CMK (cell line): Measurements from ENCODE around the gene LEF1.

Experiments used
- DNase-seq: peaks from one replicate; pipeline ENCODE4 v3.0.0-alpha.2; 2010; ENCODE audit warnings: low read depth

Gene LEF1

GRCh38 chr4:108110450-108110849 is 58.3 kb downstream of the LEF1 start:
- no peak for DNase-seq

DNA sequence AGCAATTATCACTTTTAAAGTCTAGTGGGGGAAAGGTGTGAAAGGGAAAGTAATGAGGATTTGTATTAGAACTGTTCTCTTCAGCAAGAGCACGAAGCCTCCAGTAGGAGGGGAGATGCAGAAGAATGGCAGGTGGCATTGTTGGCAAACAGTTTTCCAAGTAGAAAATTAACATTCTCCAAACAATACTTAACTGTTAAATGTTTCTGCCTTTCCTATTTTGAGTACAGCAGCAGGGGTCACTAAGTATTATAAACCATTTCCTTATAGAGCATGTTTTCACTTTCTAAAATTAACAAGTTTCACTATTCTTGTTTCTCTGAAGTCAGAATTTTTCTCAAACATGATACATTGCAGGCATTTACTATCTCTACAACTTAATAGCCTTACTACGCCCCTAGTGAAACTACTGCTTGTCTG is 58.7 kb downstream of the LEF1 start:
- no peak for DNase-seq

GRCh38 chr4:108109111-108109510 is 59.6 kb downstream of the LEF1 start:
- DNase-seq = no peak

DNA sequence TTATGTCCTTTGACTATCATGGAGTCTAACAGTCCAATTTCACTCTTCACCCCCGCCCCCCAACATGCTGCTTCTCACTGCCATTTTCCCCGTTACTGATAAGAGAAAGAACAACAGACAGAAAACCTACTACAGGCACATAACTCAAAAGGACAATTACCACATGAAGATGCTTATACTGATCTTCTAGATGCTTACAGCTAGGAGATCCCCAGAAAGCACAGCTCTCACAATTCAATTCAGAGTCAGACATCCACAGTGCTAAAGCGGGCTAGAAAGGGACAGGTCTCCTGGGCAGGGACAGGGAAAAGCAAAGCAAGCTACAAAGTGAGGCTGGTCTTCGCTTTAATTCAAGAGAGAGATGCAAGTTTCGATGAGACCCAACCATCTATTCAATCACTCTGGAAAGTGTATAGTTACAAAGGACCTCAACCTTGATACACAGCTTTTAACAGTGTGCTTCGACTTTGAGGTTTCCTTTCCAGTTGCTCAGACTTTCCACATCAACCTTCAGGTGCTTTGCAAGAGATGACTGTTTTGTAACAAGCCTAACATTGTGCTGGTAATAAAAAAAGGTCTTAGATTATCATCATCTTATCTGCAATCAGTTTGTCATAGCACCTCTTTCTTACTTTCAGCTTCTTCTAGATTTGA is 60.9 kb downstream of the LEF1 start:
- DNase-seq = no peak

GRCh38 chr4:108107101-108107500 is 61.6 kb downstream of the LEF1 start:
- DNase-seq = no peak

DNA sequence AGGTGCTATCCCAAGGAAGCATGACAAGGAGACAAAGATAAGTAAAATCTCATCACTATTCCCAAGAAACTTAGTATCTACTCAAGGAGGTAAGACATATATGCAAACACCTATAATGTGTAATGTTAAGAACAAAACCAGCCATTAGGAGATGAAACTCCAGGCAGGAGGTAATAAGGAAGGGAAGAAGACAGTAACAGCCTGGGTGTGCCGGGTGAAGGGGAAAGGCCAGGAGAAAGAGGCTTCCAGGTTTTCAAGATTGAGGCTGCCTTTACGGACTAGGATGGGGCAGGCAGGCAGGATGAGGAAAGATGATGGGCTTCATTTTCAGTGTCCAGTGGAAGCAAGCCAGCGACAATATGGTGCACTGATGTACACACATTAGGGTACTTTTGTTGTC is 62.5 kb downstream of the LEF1 start:
- no peak for DNase-seq

- no peak for DNase-seq
Observed at GRCh38 chr4:108103099-108103862, 65.5 kb downstream of the LEF1 start.

GRCh38 chr4:108100827-108101226 is 67.9 kb downstream of the LEF1 start:
- DNase-seq = no peak

DNA sequence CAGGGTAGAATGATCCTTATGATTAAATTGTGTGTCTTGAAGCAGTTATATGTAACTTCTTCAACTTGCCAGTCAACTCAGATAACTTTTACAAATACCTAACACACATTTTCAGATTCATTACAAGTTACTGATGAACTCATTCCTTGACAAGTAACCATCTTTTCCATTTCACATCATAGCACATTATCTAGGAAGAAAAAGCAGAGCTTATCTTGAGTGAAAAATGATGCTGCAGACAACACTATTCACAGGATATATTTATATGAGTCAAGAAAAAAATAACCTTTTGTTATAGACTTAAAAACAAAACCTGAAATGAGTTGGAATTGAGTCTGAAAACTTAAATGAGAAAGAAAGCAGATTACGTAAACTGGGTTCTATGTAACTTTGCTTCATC is 68.9 kb downstream of the LEF1 start:
- no peak for DNase-seq

- no peak for DNase-seq
Observed at GRCh38 chr4:108097990-108098553, 70.7 kb downstream of the LEF1 start.

- DNase-seq = no peak
Observed at GRCh38 chr4:108094923-108095482, 73.7 kb downstream of the LEF1 start.

DNA sequence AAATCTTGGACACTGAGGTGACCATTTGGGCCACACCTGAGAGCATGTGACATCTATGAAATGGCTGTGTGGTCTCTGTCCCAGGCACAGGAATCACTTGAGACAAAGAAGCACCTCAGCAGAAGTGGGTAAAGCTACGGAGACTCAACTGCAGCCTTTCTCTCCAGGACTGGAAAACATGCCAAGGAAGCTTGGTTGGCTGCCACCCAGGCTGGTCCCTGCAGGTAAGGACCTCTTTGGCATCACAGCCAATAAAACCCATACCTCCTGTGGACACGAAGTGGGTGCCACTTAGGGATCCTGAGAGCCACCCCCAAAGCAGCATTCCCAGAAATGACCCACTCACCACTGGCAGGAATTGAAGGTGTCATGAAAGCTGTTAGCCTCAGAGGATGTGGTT is 74.6 kb downstream of the LEF1 start:
- DNase-seq = no peak

- DNase-seq = no peak
Observed at GRCh38 chr4:108092288-108092687, 76.4 kb downstream of the LEF1 start.

GRCh38 chr4:108087293-108087967 is 81.3 kb downstream of the LEF1 start:
- DNase-seq = no peak

- DNase-seq = no peak
Observed at GRCh38 chr4:108081256-108081655, 87.5 kb downstream of the LEF1 start.

DNA sequence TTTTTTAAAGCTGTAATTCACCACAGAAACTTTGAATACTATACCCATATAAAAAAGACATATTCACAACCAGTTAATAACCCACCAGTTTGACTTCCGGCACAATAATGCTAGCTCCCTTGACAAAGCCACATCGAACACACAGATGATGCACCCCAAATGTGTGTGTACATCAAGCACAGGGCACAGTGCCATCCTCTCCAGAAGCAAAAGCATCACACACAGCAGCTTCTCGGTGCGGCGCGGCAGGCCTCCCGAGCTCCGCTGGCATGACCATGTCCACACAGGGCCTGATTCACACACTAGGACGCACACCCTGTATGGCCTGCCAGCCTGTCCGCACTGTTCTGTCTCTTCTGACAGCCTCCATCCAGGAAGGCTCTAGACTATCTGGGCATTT is 88.0 kb downstream of the LEF1 start:
- no peak for DNase-seq

DNA sequence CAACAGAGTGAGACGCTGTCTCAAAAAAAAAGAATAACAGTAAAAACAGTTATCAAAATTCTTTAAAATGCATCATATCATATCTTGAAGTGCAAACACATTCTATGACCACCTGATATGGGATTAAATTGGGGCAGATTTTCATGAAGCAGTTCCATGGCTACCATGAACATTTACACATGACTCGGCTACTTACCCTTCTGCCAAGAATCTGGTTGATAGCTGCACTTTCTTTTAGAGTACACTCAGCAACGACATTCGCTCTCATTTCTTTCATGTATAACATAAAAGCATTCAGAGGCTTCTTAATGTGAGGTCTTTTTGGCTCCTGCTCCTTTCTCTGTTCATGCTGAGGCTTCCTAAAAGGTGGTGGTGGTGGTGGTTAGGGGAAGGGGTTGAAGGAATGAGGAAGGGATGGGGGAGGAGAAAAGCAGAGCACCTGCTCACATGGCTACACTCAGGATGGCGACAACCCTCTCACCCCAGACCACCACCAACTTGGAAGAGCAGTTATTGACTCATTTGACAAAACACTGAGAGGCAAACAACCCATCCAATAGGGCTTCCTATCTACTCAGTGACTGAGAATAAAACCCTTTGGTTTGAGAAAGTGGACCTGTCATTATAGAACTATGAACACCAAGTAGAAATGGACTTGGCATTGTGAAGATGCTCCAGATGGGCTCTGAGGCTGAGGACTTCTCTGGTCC is 90.6 kb downstream of the LEF1 start:
- no peak for DNase-seq

- DNase-seq = no peak
Observed at GRCh38 chr4:108072300-108072699, 96.4 kb downstream of the LEF1 start.

DNA sequence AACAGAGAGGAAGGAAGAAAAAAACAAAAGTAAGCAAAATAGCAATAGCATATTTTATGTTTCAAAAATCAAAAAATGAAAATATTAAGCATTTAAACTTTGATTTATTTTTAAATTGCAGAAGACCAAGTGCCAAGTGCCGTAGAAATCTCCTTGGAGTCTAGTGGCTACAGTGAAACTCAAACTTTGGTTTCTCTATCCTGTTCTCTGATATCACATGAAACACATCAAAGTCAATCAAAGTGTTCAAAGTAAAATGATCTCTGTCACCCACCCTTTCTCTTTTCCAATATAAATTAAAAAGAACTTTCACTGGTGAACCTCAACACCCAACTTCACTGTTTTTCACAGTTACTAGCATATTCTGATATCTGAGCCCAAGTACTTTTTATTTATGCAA is 98.0 kb downstream of the LEF1 start:
- DNase-seq = no peak

- DNase-seq = no peak
Observed at GRCh38 chr4:108068442-108068841, 100.3 kb downstream of the LEF1 start.

DNA sequence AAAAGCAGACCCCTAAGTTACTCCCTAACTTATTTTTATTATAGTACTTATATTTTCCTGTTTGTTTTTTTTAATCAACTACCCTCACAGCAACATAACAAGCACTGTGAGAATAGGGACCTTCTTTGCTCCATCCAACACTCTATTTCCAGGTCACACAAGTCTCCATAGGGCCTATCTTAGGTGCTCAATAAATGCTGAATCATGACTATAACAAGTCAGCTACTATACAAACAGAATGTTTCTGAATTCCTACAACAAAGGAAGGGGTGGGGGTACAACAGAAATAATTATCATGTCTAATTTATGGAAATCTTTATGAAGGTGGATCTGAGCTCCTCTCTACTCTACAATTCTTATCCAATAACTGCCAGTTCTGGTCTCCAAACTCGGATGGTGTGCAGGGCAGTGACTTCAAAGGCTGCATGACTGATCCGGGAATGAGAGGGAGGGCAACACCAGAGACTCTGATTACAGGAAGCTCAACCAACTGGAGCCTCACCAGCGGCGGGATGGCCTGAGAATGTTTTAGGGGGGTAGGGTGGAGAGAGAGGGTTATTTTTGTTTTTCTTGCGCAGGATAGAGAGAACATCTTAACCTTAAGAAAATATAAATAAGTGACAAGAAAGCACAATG is 107.9 kb downstream of the LEF1 start:
- no peak for DNase-seq
